Endothelial cell of umbilical vein (primary cell): ENCODE data around the gene AP4B1. TPM values are rescaled to one million over a fixed set of nuclear protein-coding genes. Genes with fewer than 3 reads are reported as not detected.

ENCODE experiments used
- BruUV-seq: library from RNA; stranded (reverse); fragments of 400-500 nt; replicated peaks from 2 replicates; lab custom pipeline; 2021; lab: Mats Ljungman, UMichigan
- CTCF ChIA-PET: fragments of 300-600, 350-600 bp; sonication (Branson Sonifier 250); formaldehyde crosslinking; loops from one replicate; lab custom pipeline; 2021; ENCODE audit warnings: antibody characterized with exemption, inconsistent platforms; lab: Charles Lee
- POLR2A ChIA-PET: fragments of 300-600, 350-600 bp; sonication (Branson Sonifier 250); formaldehyde crosslinking; loops from one replicate; lab custom pipeline; 2021; ENCODE audit warnings: antibody characterized with exemption, inconsistent platforms; lab: Charles Lee
- DNase-seq: peaks from one replicate; pipeline ENCODE4 v3.0.0-alpha.2; 2011; ENCODE audit warnings: low read depth, low spot score
- FAIRE-seq: peaks from 2 replicates; lab custom pipeline; 2011; peaks lifted over from hg19 to GRCh38; lab: Jason Lieb, UNC
- H2AFZ ChIP-seq: 2 replicates; pipeline ENCODE4 v1.6.0; 2012; ENCODE audit warnings: low read depth, low read length, control low read depth, inconsistent platforms
- H3K27ac ChIP-seq: 2 replicates; pipeline ENCODE4 v1.5.1; 2011; ENCODE audit warnings: low read depth, mild to moderate bottlenecking, control low read depth, low read length, moderate library complexity; ENCODE audit not compliant: insufficient read depth
- H3K27me3 ChIP-seq, 2 experiments: 2 replicates each; pipeline versions ENCODE4 v1.6.0 to v1.6.1; 2011; ENCODE audit warnings: low read length in 2 of 2, mixed read lengths in 1 of 2; ENCODE audit not compliant: control insufficient read depth in 2 of 2, insufficient read depth in 2 of 2
- H3K36me3 ChIP-seq, 2 experiments: 2 replicates in 1 of 2; 3 replicates in 1 of 2; pipeline ENCODE4 v1.5.1; 2011; ENCODE audit warnings: low read length in 2 of 2, mild to moderate bottlenecking in 1 of 2, moderate library complexity in 1 of 2; ENCODE audit not compliant: control insufficient read depth in 2 of 2, insufficient read depth in 2 of 2; ENCODE audit errors: extremely low read depth in 1 of 2
- H3K4me1 ChIP-seq: 3 replicates; pipeline ENCODE4 v1.5.1; 2011; ENCODE audit warnings: mild to moderate bottlenecking, low read length; ENCODE audit not compliant: control insufficient read depth, insufficient read depth; ENCODE audit errors: extremely low read depth
- H3K4me2 ChIP-seq: 2 replicates; pipeline ENCODE4 v1.6.1; 2011; ENCODE audit warnings: low read length, control low read depth, mixed read lengths; ENCODE audit not compliant: insufficient read depth
- H3K4me3 ChIP-seq, 3 experiments: fragments of 200-600 bp in 1 of 3; sonication (generic), shearing (Covaris generic) in 1 of 3; replicated peaks in 1 of 3; 2 replicates each; pipeline ENCODE4 v1.5.1; 2011 to 2016; ENCODE audit warnings: control low read depth in 3 of 3, low read length in 3 of 3, mild to moderate bottlenecking in 2 of 3, inconsistent platforms in 1 of 3, low read depth in 1 of 3, moderate library complexity in 1 of 3; ENCODE audit not compliant: insufficient read depth in 1 of 3
- H3K79me2 ChIP-seq: 2 replicates; pipeline ENCODE4 v1.6.0; 2012; ENCODE audit warnings: low read length, inconsistent platforms; ENCODE audit not compliant: control insufficient read depth, insufficient read depth
- H3K9ac ChIP-seq: replicated peaks from 2 replicates; pipeline ENCODE3; 2011; ENCODE audit warnings: low read length, control low read depth; ENCODE audit not compliant: insufficient read depth; ENCODE audit errors: extremely low read depth
- H3K9me1 ChIP-seq: replicated peaks from 3 replicates; pipeline ENCODE4 v1.6.0; 2011; ENCODE audit warnings: mild to moderate bottlenecking, low read length; ENCODE audit not compliant: control insufficient read depth, insufficient read depth; ENCODE audit errors: extremely low read depth
- H3K9me3 ChIP-seq: replicated peaks from 2 replicates; pipeline ENCODE4 v1.5.1; 2012; ENCODE audit warnings: low read length, inconsistent platforms; ENCODE audit not compliant: control insufficient read depth, insufficient read depth
- H4K20me1 ChIP-seq: replicated peaks from 2 replicates; pipeline ENCODE3; 2011; ENCODE audit warnings: mild to moderate bottlenecking, low read length; ENCODE audit not compliant: control insufficient read depth, insufficient read depth; ENCODE audit errors: extremely low read depth
- CTCF ChIP-seq, 2 donors: IDR thresholded peaks; 1 replicate in 1 of 2; 2 replicates in 1 of 2; pipeline ENCODE4 v1.5.1; 2011; ENCODE audit warnings: low read length in 2 of 2, mild to moderate bottlenecking in 2 of 2, moderate library complexity in 2 of 2, control low read depth in 1 of 2, inconsistent platforms in 1 of 2, low read depth in 1 of 2; ENCODE audit not compliant: insufficient read depth in 1 of 2; ENCODE audit errors: extremely low read depth in 1 of 2
- EZH2 ChIP-seq: IDR thresholded peaks from 2 replicates; pipeline ENCODE4 v1.6.1; 2012; ENCODE audit warnings: borderline replicate concordance, low read depth, mild to moderate bottlenecking, moderate library complexity, low read length, inconsistent platforms; ENCODE audit not compliant: severe bottlenecking
- FOS ChIP-seq: IDR thresholded peaks from 2 replicates; pipeline ENCODE4 v1.6.1; 2011; ENCODE audit warnings: mild to moderate bottlenecking, low read length, moderate library complexity, borderline replicate concordance; ENCODE audit not compliant: insufficient read depth
- GATA2 ChIP-seq: IDR thresholded peaks from 2 replicates; pipeline ENCODE4 v1.7.0; 2011; ENCODE audit warnings: low read depth, mild to moderate bottlenecking, moderate library complexity, mixed read lengths, low read length; ENCODE audit not compliant: insufficient read length, insufficient read depth
- JUN ChIP-seq: IDR thresholded peaks from 2 replicates; pipeline ENCODE4 v1.6.1; 2011; ENCODE audit warnings: borderline replicate concordance, low read depth; ENCODE audit not compliant: insufficient read length, insufficient read depth
- MAX ChIP-seq: IDR thresholded peaks from 2 replicates; pipeline ENCODE4 v1.6.1; 2011; ENCODE audit not compliant: insufficient read depth, insufficient read length
- MYC ChIP-seq: IDR thresholded peaks from one replicate; pipeline ENCODE4 v1.6.1; 2011; ENCODE audit warnings: mild to moderate bottlenecking, low read depth, low read length
- POLR2A ChIP-seq: IDR thresholded peaks from 2 replicates; pipeline ENCODE4 v1.6.1; 2012; ENCODE audit warnings: low read depth, mild to moderate bottlenecking, control low read depth, low read length
- POLR2AphosphoS5 ChIP-seq: IDR thresholded peaks from 2 replicates; pipeline ENCODE4 v1.6.1; 2012; ENCODE audit warnings: low read depth, mild to moderate bottlenecking, control low read depth, low read length, moderate library complexity; ENCODE audit not compliant: insufficient read depth
- dilution Hi-C: fragments of 300-500 bp; cut with MboI; formaldehyde crosslinking; loops from one replicate; pipeline ENCODE4 v1.15.0; 2019; ENCODE audit warnings: low sequenced_read_pairs; ENCODE audit not compliant: extremely low pct_ligation_motif_present
- intact Hi-C: fragments of 100-400 bp; cut with micrococcal nuclease; formaldehyde crosslinking; loops from one replicate; pipeline ENCODE4 v1.10.0; 2022
- polyA plus RNA-seq, 4 experiments: library from polyadenylated mRNA; depleted of rRNA in 3 of 4; stranded (reverse) in 3 of 4; unstranded in 1 of 4; fragments of >200 nt; gene quantifications; 2 replicates each; pipeline versions ENCODE4 v1.2.1 to v1.2.3, GENCODE V29; 2011 to 2012; ENCODE audit warnings: missing spikeins in 1 of 4
- total RNA-seq: library from RNA; stranded (reverse); gene quantifications from 2 replicates; pipeline ENCODE4 v1.2.3, GENCODE V29; 2021

The AP4B1 gene
- total and polyA plus RNA-seq, 2 donors (not counting 3 experiments of a cell fraction or from before 2014, with no cell fraction given), result 21.9 to 33.0 TPM

GRCh38 chr1:113899111-113899510, 5.5 kb downstream of the AP4B1 start:
- dilution Hi-C loops, result no loop called here
- CTCF ChIA-PET, result no interaction called here
- peaks cover 14 to 18% of the 10 kb centered on the region in 2 experiments for H3K36me3 ChIP-seq

More at GRCh38 chr1:113899111-113899510, 5.5 kb downstream of the AP4B1 start:
- FAIRE-seq (no peak), DNase-seq (no peak)
- POLR2A ChIA-PET, result no interaction called here
- Histone ChIP-seq H3K27me3 (no peaks in the 10 kb centered on the region), H3K9me3 (no peaks in the 10 kb centered on the region), H2AFZ (no peak overlapping the region), H3K27ac (no peak overlapping the region), H4K20me1 (no peaks in the 10 kb centered on the region), H3K4me1 (peaks cover 15% of the 10 kb centered on the region), H3K4me2 (no peak overlapping the region), H3K79me2 (peaks cover 16% of the 10 kb centered on the region), H3K9ac (no peak overlapping the region), H3K4me3 (no peak overlapping the region), H3K9me1 (no peaks in the 10 kb centered on the region)
- intact Hi-C loops, result no loop called here
- BruUV-seq, result no TSS peak
- no peak for TF ChIP-seq JUN
- no peak for TF ChIP-seq EZH2
- TF ChIP-seq FOS, result no peak
- no peak for TF ChIP-seq POLR2A
- no peak for TF ChIP-seq GATA2
- TF ChIP-seq MYC, result no peak
- no peak for TF ChIP-seq MAX
- TF ChIP-seq POLR2AphosphoS5, result no peak
- no peak for TF ChIP-seq CTCF (IDR thresholded peaks at IDR 0.05; ENCODE audit: extremely low read depth in 1 of 2, insufficient read depth in 1 of 2, low read depth in 1 of 2, low read length in 2 of 2)
